ENCODE results near the gene ZDHHC13.

ZDHHC13 gene

GRCh38 chr11:19204836-19205235 is 87.9 kb downstream of the ZDHHC13 start:
- DNase-seq (ENCODE audit: low read depth in 3 of 3) = no peak

- DNase-seq (ENCODE audit: low read depth in 3 of 3) = no peak
Measured at GRCh38 chr11:19208181-19208580, 91.2 kb downstream of the ZDHHC13 start.

GRCh38 chr11:19208959-19209546 is 92.1 kb downstream of the ZDHHC13 start:
- no peak for DNase-seq (ENCODE audit: low read depth in 3 of 3)

GRCh38 chr11:19209617-19210370 is 92.8 kb downstream of the ZDHHC13 start:
- no peak for DNase-seq (ENCODE audit: low read depth in 3 of 3)

GRCh38 chr11:19216021-19216420 is 99.1 kb downstream of the ZDHHC13 start:
- DNase-seq (ENCODE audit: low read depth in 3 of 3) = no peak

GRCh38 chr11:19216709-19217374 is 99.9 kb downstream of the ZDHHC13 start:
- DNase-seq (ENCODE audit: low read depth in 3 of 3) = no peak

- DNase-seq (ENCODE audit: low read depth in 3 of 3) = no peak
Measured at GRCh38 chr11:19218216-19218615, 101.2 kb downstream of the ZDHHC13 start.

- DNase-seq (ENCODE audit: low read depth in 3 of 3) = no peak
Measured at GRCh38 chr11:19218786-19219460, 102.0 kb downstream of the ZDHHC13 start.

- DNase-seq (ENCODE audit: low read depth in 3 of 3) = no peak
Measured at GRCh38 chr11:19220903-19221724, 104.1 kb downstream of the ZDHHC13 start.

GRCh38 chr11:19225123-19225522 is 108.2 kb downstream of the ZDHHC13 start:
- DNase-seq (ENCODE audit: low read depth in 3 of 3) = no peak

GRCh38 chr11:19225581-19225980 is 108.6 kb downstream of the ZDHHC13 start:
- DNase-seq (ENCODE audit: low read depth in 3 of 3) = no peak

Measured in stimulated activated CD4-positive, alpha-beta T cell treated with anti-CD3 and anti-CD28 coated beads, TNF-alpha, amount 100 ng/mL, for 4 hours (primary cell).